OCI-LY7 (cell line): ENCODE results near the gene USP53. TPM values are rescaled to one million over a fixed set of nuclear protein-coding genes. Genes with fewer than 3 reads are reported as not detected.
"Not testable (repeated sequence)": the region's sequence is repeated elsewhere in the genome, so short reads cannot be mapped to it uniquely, and the experiment has no call there.

Source experiments
- BruUV-seq: library from RNA; stranded (reverse); fragments of 400-500 nt; replicated peaks from 2 replicates; lab custom pipeline; 2021; lab: Mats Ljungman, UMichigan
- CTCF ChIA-PET: fragments of 300-600 bp; sonication (Branson Sonifier 250); formaldehyde crosslinking; loops from one replicate; lab custom pipeline; 2022; ENCODE audit warnings: antibody characterized with exemption; ENCODE audit not compliant: unreplicated experiment; lab: Charles Lee
- POLR2A ChIA-PET: fragments of 300-600 bp; sonication (Branson Sonifier 250); formaldehyde crosslinking; loops from one replicate; lab custom pipeline; 2022; ENCODE audit warnings: antibody characterized with exemption; lab: Charles Lee
- DNase-seq: peaks from one replicate; pipeline ENCODE4 v3.0.0-alpha.2; 2015; ENCODE audit warnings: low spot score
- H2AFZ ChIP-seq: fragments of 200-600 bp; sonication (generic), shearing (Covaris generic); 2 replicates; pipeline ENCODE4 v1.6.1; 2014; ENCODE audit warnings: mild to moderate bottlenecking, antibody characterized with exemption, low read length, moderate library complexity
- H3K27ac ChIP-seq: fragments of 200-600 bp; sonication (generic); 2 replicates; pipeline ENCODE4 v1.5.1; 2014; ENCODE audit warnings: mixed run types, low read depth, mild to moderate bottlenecking, moderate library complexity, low read length, inconsistent platforms; ENCODE audit not compliant: poor library complexity, severe bottlenecking
- H3K36me3 ChIP-seq: fragments of 200-600 bp; sonication (generic); 2 replicates; pipeline ENCODE4 v1.6.1; 2014; ENCODE audit warnings: mild to moderate bottlenecking, antibody characterized with exemption, low read length, moderate library complexity, mixed read lengths; ENCODE audit not compliant: insufficient read depth
- H3K4me1 ChIP-seq: fragments of 200-600 bp; sonication (generic); 2 replicates; pipeline ENCODE4 v1.5.1; 2014; ENCODE audit warnings: mild to moderate bottlenecking, low read length; ENCODE audit not compliant: insufficient read depth, poor library complexity, severe bottlenecking
- H3K4me2 ChIP-seq: fragments of 200-600 bp; sonication (generic); 2 replicates; pipeline ENCODE4 v1.6.1; 2014; ENCODE audit warnings: mild to moderate bottlenecking, low read length
- H3K4me3 ChIP-seq: fragments of 200-600 bp; sonication (generic); 2 replicates; pipeline ENCODE4 v1.5.1; 2014; ENCODE audit warnings: mild to moderate bottlenecking, low read depth, low read length; ENCODE audit not compliant: poor library complexity, severe bottlenecking
- H3K79me2 ChIP-seq: fragments of 200-600 bp; sonication (generic); 2 replicates; pipeline ENCODE4 v1.6.1; 2016; ENCODE audit warnings: low read depth, mild to moderate bottlenecking, low read length, moderate library complexity, mixed read lengths; ENCODE audit not compliant: insufficient read depth
- H3K9me2 ChIP-seq: fragments of 200-600 bp; sonication (generic); 2 replicates; pipeline ENCODE4 v1.6.1; 2016; ENCODE audit warnings: mild to moderate bottlenecking, low read length, mixed read lengths; ENCODE audit not compliant: insufficient read depth
- H3K9me3 ChIP-seq: fragments of 200-600 bp; sonication (generic); 2 replicates; pipeline ENCODE4 v1.6.1; 2014; ENCODE audit warnings: mild to moderate bottlenecking, mixed run types, low read length, mixed read lengths
- H4K20me1 ChIP-seq: fragments of 200-600 bp; sonication (generic); 2 replicates; pipeline ENCODE4 v1.6.1; 2014; ENCODE audit warnings: mild to moderate bottlenecking, antibody characterized with exemption, low read length, moderate library complexity, mixed read lengths; ENCODE audit not compliant: insufficient read depth
- EZH2phosphoT487 ChIP-seq: fragments of 200-600 bp; sonication (generic); IDR thresholded peaks from 2 replicates; pipeline ENCODE4 v1.6.1; 2018; ENCODE audit warnings: low read depth, borderline replicate concordance, mild to moderate bottlenecking, mixed run types, antibody characterized with exemption, low read length, moderate library complexity, mixed read lengths
- intact Hi-C: fragments of 100-400 bp; cut with micrococcal nuclease; formaldehyde crosslinking; loops from one replicate; pipeline ENCODE4 v1.10.0; 2022; ENCODE audit not compliant: unreplicated experiment
- total RNA-seq, 2 experiments: library from RNA; depleted of rRNA in 1 of 2; stranded (reverse); fragments of >200 nt in 1 of 2; shearing (Covaris generic) in 1 of 2; gene quantifications; 2 replicates each; pipeline ENCODE4 v1.2.3, GENCODE V29; 2014 to 2022
- TF ChIP-seq, protein P1 (sequence below): fragments of 200-600 bp; sonication (generic); conservative IDR thresholded peaks from 2 replicates; pipeline ENCODE4 v1.5.1; 2014; ENCODE audit warnings: mild to moderate bottlenecking, antibody characterized with exemption, low read length, moderate library complexity, mixed read lengths

The USP53 gene
- total RNA-seq, 2 experiments from 2014 or later, result 4.9 to 9.2 TPM

DNA sequence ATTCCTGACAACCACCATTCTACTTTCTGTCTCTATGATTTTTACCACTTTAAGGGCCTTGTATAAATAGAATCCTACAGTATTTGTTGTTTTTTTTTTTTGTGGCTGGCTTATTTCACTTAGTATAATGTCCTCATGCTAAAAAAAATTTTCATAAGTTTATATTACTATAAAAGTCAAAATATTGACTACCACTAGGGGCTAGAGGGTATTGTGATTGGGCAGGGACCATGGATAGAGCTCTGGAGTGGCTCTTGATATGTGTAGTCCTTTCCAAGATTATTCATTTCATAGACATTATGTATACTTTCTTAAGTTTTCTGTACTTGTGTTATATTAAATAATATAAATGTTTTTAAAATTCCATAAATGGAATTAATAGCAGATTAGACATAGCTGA lies 42.3 kb upstream of the USP53 start:
- H3K4me2 ChIP-seq, result no peak overlapping the region
- no peak overlapping the region for H3K27ac ChIP-seq
- CTCF ChIA-PET, result no interaction called here
- TF ChIP-seq, protein P1, sequence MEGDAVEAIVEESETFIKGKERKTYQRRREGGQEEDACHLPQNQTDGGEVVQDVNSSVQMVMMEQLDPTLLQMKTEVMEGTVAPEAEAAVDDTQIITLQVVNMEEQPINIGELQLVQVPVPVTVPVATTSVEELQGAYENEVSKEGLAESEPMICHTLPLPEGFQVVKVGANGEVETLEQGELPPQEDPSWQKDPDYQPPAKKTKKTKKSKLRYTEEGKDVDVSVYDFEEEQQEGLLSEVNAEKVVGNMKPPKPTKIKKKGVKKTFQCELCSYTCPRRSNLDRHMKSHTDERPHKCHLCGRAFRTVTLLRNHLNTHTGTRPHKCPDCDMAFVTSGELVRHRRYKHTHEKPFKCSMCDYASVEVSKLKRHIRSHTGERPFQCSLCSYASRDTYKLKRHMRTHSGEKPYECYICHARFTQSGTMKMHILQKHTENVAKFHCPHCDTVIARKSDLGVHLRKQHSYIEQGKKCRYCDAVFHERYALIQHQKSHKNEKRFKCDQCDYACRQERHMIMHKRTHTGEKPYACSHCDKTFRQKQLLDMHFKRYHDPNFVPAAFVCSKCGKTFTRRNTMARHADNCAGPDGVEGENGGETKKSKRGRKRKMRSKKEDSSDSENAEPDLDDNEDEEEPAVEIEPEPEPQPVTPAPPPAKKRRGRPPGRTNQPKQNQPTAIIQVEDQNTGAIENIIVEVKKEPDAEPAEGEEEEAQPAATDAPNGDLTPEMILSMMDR, result peak; percentile 28; the same call in 1 of the 2 replicates
- TF ChIP-seq EZH2phosphoT487, result no peak
- no peak overlapping the region for H3K4me3 ChIP-seq
- DNase-seq, result no peak
- H4K20me1 ChIP-seq, result no peaks in the 10 kb centered on the region
- intact Hi-C loops, result no loop called here
- no TSS peak for BruUV-seq
- no peaks in the 10 kb centered on the region for H3K9me3 ChIP-seq
- no peak overlapping the region for H2AFZ ChIP-seq
- H3K4me1 ChIP-seq, result no peaks in the 10 kb centered on the region
- POLR2A ChIA-PET, result interaction anchor here (1.0 kb wide), 1 partner anchor 9 kb away, joined by 5 read pairs; no protein-coding TSS in a partner anchor
- no peaks in the 10 kb centered on the region for H3K36me3 ChIP-seq
- no peaks in the 10 kb centered on the region for H3K9me2 ChIP-seq
- no peaks in the 10 kb centered on the region for H3K79me2 ChIP-seq

DNA sequence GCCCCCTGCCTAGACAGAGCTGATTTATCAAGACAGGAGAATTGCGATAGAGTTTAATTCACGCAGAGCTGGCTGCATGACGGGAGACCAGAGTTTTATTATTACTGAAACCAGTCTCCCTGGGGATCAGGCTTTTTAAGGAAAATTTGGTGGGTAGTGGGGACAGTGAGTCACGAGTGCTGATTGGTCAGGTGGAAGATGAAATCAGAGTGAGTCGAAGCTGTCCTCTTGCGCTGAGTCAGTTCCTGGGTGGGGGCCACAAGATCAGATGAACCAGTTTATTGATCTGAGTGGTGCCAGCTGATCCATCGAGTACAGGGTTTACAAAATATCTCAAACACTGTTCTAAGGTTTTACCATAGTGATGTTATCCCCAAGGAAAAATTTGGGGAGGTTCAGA lies 40.3 kb upstream of the USP53 start:
- no peak for DNase-seq
- H2AFZ ChIP-seq, result no peak overlapping the region

DNA sequence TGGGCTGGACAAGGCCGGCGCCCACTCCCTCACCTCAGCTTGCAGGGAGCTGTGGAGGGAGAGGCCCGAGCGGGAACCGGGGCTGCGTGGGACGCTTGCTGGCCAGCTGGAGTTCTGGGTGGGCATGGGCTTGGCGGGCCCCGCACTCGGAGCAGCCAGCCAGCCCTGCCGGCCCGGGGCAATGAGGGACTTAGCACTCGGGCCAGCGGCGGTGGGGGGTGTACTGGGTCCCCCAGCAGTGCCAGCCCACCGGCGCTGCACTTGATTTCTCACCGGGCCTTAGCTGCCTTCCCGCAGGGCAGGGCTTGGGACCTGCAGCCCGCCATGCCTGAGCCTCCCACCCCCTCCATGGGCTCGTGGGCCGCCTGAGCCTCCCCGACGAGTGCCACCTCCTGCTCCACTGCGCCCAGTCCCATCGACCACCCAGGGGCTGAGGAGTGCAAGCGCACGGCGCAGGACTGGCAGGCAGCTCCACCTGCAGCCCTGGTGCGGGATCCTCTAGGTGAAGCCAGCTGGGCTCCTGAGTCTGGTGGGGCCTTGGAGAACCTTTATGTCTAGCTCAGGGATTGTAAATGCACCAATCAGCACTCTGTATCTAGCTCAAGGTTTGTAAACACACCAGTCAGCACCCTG lies 38.7 kb upstream of the USP53 start:
- POLR2A ChIA-PET, H3K79me2 ChIP-seq, DNase-seq, H3K27ac ChIP-seq, H3K36me3 ChIP-seq, CTCF ChIA-PET, H4K20me1 ChIP-seq, H2AFZ ChIP-seq, H3K9me2 ChIP-seq, H3K4me1 ChIP-seq, H3K9me3 ChIP-seq, BruUV-seq, intact Hi-C loops, H3K4me2 ChIP-seq, H3K4me3 ChIP-seq: not testable (repeated sequence)

More for the DNA sequence above, 40.3 kb upstream of the USP53 start:
- Histone ChIP-seq H3K4me1 (no peaks in the 10 kb centered on the region), H3K79me2 (no peaks in the 10 kb centered on the region), H4K20me1 (no peaks in the 10 kb centered on the region), H3K9me3 (no peaks in the 10 kb centered on the region), H3K36me3 (no peaks in the 10 kb centered on the region), H3K4me2 (no peak overlapping the region), H3K4me3 (no peak overlapping the region), H3K9me2 (no peaks in the 10 kb centered on the region), H3K27ac (no peak overlapping the region)
- TF ChIP-seq EZH2phosphoT487, result no peak
- ChIA-PET CTCF (no interaction called here), POLR2A (interaction anchor here (0.9 kb wide), 1 partner anchor 9 kb away, joined by 3 read pairs; no protein-coding TSS in a partner anchor)
- BruUV-seq, result no TSS peak
- intact Hi-C loops, result no loop called here
